Activated naive CD4-positive, alpha-beta T cell treated with anti-CD3 and anti-CD28 coated beads, Interleukin-2, amount 50 U/mL, for 72 hours (primary cell): ENCODE results near the gene TSHZ1. TPM values are rescaled to one million over a fixed set of nuclear protein-coding genes. Genes with fewer than 3 reads are reported as not detected.

Source experiments
- ATAC-seq, 2 donors: fragments of 150-1000 bp; cut with Tn5 transposase; 2 replicates each; pipeline ENCODE4 v1.10.0; 2021; ENCODE audit warnings: mild to moderate bottlenecking in 2 of 2, moderate library complexity in 2 of 2
- DNase-seq, 2 donors: peaks; one replicate each; pipeline ENCODE4 v3.0.0; 2021 to 2022; ENCODE audit warnings: low spot score in 2 of 2
- H3K27ac Mint-ChIP-seq, 2 donors: one replicate each; pipeline ENCODE4 v1.8.0; 2022; ENCODE audit warnings: mild to moderate bottlenecking in 2 of 2, mixed read lengths in 2 of 2
- H3K36me3 Mint-ChIP-seq, 2 donors: one replicate each; pipeline ENCODE4 v1.8.0; 2022; ENCODE audit warnings: mixed read lengths in 2 of 2
- H3K9me3 Mint-ChIP-seq, 2 donors: one replicate each; pipeline ENCODE4 v1.8.0; 2022; ENCODE audit warnings: mixed read lengths in 2 of 2
- total RNA-seq, 2 donors: library from RNA; stranded (reverse); gene quantifications; one replicate each; pipeline ENCODE4 v1.2.3, GENCODE V29; 2022

TSHZ1 gene
- total RNA-seq, 2 donors from 2014 or later: 8.7 to 17.2 TPM

DNA sequence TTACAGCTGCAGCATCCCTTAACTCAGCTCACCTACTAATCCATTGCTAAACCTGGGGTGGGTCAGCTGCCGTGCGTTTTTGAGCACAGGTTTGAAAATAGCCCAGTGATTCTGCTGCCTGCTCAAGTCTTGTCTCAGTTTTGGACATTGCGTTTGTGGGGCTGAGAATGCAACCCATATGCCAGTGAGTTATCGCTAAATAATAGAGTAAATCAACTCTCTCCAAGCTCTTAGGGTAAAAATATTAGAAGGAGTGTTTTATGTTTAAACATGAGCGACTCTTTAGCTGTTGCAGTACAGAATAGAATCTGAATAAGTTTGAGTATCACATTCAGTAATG lies 2.1 kb downstream of the TSHZ1 start:
- no peak for ATAC-seq
- H3K27ac Mint-ChIP-seq: peak overlapping the region; percentile 82 to 96
- H3K36me3 Mint-ChIP-seq: peaks cover 26 to 43% of the 10 kb centered on the region in 2 donors
- no peak for DNase-seq
- no peaks in the 10 kb centered on the region for H3K9me3 Mint-ChIP-seq

DNA sequence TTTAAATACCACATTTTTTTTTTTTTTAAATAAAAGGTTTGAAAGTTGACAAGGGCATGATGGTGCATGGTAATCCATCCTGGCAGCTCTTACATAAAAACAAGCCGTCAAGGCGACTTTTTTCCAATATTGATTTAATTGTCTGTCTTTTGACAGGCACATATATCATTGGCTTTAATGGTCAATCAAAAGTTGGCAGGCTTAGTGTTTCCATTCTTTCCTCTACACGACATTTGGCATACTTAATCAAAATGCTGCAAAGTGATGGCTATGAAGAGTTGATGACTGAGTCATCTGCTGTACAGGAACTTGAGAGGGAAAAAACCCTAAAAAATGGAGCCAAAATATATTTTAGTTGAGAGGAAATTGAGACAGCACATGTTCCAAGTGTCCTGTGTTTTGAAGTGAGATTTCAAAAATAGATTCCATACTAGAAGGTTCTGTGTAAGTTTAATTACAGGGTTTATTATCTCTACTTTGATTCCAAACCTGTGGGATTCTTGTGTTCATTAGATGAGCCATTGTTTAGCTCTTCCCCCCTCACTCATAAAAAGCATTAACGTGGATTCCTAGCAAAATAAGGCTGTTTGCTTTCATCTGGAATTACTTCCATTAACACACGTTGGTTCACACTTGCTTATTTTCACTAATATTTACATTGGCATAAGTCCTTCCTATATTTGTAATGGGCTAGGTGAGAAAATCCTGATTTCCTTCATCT lies 3.2 kb downstream of the TSHZ1 start:
- DNase-seq (no peak), ATAC-seq (no peak)
- peaks cover 19 to 38% of the 10 kb centered on the region in 2 donors for H3K36me3 Mint-ChIP-seq
- no peaks in the 10 kb centered on the region for H3K9me3 Mint-ChIP-seq
- H3K27ac Mint-ChIP-seq: peak overlapping the region in 1 of 2 donors; percentile 84

DNA sequence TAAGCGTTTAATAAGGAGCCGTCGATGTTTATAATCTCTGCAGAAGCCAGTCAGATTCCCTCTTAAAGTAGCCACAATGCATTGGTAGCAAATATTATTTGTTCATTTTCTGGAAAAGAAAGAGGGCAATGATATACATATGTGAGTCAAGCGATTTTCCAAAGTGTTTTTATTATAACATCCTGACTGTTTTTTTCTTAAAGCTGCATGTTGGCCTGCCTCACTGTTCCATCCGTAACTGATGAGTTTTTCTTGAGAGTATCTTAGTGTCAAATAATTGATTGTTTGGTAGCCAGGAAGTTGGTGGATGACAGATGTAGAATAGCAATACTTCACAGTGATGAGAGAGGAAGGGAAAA lies 3.7 kb downstream of the TSHZ1 start:
- peaks cover 19 to 38% of the 10 kb centered on the region in 2 donors for H3K36me3 Mint-ChIP-seq
- ATAC-seq (no peak), DNase-seq (no peak)
- H3K27ac Mint-ChIP-seq: peak overlapping the region in 1 of 2 donors; percentile 84
- H3K9me3 Mint-ChIP-seq: no peaks in the 10 kb centered on the region

DNA sequence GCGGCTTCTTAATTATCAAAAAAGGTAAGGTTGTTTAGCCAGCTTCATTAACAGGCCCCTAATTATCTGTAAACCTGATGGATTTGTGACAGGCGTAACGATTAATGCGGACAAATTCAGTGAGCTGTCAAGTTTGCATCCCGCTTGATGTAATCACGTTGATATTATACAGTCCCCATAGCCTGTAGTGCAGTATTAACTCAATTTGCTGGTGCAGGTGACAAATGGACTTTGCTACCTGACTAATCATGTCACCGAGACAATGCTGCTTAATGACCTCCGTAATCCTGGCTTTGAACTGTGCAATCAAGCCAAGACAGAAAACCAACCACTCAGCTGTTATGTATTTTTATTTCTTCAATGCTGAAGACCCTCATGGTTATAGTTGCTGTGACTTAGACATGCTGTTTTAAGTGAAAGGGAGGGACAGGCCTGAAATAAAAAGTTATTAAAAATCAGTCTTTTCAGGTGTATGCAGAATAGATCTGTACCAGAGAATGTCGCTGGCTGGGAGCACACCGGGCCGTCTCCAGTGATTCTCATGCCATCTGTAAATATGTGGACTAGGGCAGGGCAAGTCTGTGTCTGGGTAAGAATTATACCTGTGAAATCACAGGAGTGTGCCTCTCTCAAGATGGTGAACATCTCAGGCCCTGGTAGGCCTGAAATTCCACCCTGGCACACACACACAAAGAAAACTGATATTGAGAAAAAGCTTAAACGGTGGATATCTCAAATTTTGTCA lies 4.3 kb downstream of the TSHZ1 start:
- DNase-seq: no peak
- ATAC-seq: no peak
- Mint-ChIP-seq H3K27ac (peak overlapping the region; percentile 68 to 78), H3K9me3 (no peaks in the 10 kb centered on the region), H3K36me3 (peaks cover 19 to 38% of the 10 kb centered on the region in 2 donors)

DNA sequence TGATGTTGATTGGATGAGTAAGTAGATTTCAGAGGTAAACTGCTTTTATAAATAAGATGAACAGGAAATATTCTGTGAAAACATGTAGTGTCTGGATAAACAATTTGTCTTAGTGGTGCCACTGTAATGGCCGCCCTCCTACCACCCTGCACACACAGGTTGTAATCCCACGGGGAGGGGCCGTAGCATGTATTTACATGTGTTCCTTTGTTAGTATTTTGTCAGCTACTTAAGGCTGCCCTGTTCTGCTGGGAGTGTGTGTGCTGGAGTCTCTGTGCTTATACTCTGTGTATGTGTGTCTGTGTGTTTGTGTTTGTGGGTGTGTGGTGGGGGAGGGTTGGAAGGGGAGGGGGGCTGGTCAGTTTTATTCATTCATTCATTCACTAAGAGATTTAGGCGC lies 5.1 kb downstream of the TSHZ1 start:
- ATAC-seq: no peak
- Mint-ChIP-seq H3K36me3 (peaks cover 14 to 33% of the 10 kb centered on the region in 2 donors), H3K9me3 (no peaks in the 10 kb centered on the region), H3K27ac (peak overlapping the region; percentile 68 to 78)
- DNase-seq: no peak

DNA sequence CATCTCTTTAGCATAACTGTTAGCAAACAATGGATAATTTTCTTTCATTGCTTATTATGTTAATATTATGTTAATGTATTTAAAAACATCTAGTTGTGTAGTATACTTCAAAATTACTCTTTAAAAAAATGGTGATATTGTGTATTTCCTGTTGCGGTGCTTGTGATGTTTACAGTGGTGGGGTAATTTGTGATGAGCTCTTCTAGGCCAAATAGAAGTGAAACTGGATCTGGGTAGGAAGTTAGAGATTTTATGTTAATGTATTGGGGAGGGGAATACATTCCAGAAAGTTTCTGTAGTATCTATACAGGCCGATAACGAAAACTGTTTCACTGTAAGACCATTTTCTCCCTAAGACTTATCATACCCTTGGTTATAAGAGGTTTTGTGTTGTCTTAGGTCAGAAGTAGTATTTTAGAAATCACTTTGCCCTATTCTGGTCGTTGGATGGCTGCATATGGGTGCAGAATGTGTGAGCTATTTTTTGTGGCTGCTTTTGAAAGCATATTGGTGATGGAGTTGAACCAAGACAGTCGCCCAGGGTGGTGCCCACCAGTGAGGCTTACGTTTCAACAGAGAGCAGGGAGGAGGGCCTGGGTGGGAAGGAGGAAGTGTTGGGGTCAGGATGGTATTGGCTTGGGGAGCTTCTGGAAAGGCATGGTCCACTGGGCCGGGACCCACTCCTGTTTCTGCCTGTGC lies 5.8 kb downstream of the TSHZ1 start:
- ATAC-seq: peak; percentile 6 to 27

DNA sequence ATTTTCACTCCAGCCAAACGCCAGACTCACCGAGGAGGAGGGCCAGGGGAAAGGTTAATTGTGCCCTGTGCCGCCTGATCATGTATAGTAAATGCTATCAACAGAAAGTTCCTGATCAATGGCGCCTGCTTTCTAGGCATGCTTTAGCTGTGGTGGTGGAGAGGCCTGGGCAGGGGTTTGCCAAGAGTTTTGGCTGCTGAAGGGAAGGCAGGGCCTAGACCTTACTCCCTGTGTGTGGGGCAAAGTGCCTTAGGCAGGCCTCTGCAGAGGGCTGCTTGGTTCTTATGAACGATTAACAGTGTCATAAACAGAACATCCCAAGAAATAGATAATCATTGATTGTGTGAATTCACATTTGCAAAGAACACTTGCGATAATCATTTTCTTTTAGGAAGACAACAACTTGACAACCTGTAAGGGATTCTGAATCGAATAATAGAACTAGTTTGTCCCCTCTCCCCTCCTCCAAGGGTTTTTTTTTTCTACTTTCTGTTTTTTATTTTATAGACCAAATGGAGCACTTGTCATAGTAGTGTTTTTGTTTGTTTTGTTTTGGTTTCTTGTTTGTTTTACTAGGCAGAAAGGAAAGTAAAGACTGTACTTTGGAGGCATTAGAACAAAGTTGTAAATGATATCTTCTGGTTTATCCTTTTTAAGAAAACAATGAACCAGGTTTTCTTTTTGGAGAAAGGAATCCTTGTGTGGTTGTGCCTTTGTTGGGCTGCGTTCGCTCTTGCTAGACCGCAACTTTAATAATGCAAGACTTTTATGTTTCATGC lies 6.5 kb downstream of the TSHZ1 start:
- no peak for DNase-seq
- ATAC-seq: no peak
- H3K27ac Mint-ChIP-seq: peak overlapping the region in 1 of 2 donors; percentile 78
- peaks cover 7 to 26% of the 10 kb centered on the region in 2 donors for H3K36me3 Mint-ChIP-seq
- no peaks in the 10 kb centered on the region for H3K9me3 Mint-ChIP-seq

More for the DNA sequence above, 5.8 kb downstream of the TSHZ1 start:
- Mint-ChIP-seq H3K9me3 (no peaks in the 10 kb centered on the region), H3K36me3 (peaks cover 7 to 26% of the 10 kb centered on the region in 2 donors), H3K27ac (peak overlapping the region; percentile 51 to 78)
- DNase-seq: no peak

DNA sequence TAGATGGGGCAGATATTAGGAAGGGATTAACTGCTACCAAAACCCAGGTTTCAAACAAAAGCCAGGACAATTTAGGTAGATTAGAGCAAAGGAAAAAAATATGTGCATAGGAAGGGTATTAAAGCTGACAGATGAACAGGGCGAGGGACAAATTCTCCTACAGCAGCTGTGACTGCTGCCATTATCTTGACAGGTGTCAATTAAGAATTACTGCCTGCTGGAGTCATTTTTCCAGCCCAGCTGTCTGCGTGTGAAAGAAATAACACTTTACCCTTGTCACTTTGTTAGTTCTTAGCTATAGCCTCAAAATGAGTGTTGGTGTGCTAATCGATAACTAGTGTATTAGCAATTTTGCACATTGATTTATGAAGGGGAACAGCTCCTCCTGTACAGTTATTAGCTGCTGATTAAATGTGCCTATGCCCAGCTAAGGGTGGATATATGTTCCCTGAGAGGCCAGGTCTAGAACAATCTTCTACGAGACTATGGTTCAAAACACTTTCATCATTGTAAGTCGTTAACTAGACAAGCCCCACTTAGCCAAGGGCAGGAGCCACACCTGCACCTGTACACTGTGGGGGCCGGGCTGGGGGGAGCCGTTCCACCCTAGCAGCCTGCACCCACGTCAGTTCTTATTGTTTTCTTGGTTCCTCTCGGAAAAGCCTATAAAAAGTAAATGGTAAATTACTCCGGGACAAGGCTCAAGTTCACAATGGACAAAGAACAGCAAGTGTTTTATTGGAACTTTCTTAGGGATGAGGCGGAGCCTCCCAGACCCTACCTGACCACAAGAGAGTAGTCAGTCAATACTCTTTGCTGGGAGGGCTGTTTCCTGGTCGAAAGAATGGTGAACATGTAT lies 7.7 kb downstream of the TSHZ1 start:
- Mint-ChIP-seq H3K27ac (no peak overlapping the region), H3K9me3 (no peaks in the 10 kb centered on the region), H3K36me3 (peaks cover 0 to 17% of the 10 kb centered on the region in 2 donors)
- ATAC-seq: no peak
- DNase-seq: no peak

DNA sequence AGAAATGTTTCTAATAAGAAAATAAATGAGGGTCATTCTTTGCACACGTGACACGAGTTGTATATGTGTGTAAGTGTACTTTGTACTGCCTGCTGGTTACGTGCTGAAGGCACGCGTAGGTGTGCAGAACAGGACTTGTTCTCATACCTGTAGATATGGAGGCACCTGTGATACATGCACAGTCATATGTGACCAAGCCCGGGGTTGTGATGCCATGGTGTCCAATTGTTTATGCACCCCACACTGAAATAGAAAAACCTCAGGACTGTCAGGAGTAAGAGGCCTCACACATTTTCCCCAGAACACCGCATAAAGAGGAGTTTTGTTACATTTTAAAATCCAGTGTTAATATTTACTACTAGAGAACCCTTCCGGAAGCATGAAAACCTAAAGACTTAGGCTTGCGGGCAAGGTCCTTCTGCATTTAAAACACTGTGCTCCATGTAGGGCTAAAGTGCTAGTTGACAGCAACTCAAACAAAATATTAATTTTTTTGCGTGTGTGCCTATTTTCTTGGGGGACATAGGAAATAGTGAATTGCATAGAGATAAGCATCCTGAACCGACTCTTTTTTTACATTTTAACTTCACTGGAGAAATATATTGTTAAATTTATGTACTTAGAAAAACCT lies 9.3 kb downstream of the TSHZ1 start:
- ATAC-seq: peak; percentile 49 to 69
- H3K9me3 Mint-ChIP-seq: no peaks in the 10 kb centered on the region
- H3K36me3 Mint-ChIP-seq: peaks cover 0 to 9% of the 10 kb centered on the region in 2 donors
- H3K27ac Mint-ChIP-seq: no peak overlapping the region
- DNase-seq: no peak

DNA sequence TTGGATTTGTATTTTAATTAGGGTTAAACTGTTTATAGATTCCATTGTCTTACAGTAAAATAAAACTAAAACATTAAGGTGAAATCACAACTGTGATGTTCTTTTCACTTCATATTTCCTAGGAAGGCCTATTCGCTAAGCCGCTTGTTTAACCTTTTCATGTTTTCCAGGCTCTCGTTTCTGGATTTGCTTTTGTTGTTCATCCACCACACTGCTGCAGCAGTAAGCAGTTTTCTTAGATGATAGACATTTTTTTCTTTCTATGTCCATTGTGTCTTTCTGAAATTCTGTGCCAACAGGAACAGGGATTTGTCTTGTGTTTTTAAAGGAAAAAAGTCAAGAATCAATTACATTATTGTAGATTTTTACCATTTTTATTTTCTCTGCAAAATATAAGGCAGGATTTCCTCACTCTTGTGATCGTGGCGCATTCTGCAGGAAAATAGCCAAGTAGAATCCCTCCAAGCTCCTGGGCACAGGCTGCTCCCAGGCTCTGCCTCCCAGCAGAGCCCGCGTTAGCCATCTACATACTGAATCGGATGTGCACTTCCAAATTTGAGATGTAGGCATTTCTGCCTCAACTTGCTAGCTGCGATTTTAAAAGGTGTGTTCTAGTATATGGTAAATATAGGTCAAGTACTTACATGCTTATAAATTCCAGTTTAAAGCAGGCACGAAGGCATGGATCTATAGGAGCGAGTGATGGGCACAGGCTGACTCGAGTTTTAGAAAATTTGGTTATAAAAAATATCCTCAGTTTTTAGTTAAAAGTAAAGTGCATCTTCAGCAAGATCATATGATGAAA lies 10.2 kb downstream of the TSHZ1 start:
- Mint-ChIP-seq H3K27ac (no peak overlapping the region), H3K9me3 (no peaks in the 10 kb centered on the region), H3K36me3 (no peaks in the 10 kb centered on the region)
- ATAC-seq (no peak), DNase-seq (no peak)

DNA sequence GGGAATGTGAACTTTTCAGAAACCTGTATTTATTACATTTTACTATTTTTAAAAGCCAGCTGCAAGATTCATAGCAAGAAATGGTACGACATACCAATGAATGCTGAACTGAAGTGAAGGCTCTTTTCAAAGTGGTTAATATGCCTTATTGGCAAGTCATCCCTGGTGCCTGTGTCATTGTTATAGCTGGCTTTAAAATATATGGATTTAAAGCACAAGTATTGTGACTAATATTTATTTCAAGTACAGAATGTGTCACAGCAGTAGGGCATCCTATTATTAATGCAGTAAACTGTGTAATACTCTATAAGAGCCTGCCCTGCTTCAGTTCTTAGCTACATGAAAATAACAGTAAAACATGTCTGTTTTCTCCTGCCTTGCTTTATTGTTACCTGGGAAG lies 10.8 kb downstream of the TSHZ1 start:
- no peak for DNase-seq
- ATAC-seq: no peak
- Mint-ChIP-seq H3K27ac (no peak overlapping the region), H3K9me3 (no peaks in the 10 kb centered on the region), H3K36me3 (no peaks in the 10 kb centered on the region)

DNA sequence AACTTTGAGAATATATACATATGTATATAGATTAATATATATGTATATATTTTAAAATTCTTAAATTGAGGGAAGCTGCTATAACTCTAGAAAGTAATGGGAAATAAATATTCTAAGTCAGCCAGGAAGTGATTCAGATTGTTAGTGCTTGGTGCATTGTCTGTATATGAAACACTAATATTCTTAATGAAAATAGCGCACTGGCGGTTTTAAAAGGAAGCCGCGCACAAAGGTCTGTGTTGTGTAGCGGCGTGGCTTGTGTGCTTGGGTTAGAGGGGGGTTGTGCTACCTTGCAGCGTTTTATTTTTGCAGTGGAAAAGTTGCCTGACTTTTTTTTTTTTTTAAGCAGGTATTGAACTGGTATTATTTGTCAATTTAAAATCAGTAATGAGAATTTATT lies 11.3 kb downstream of the TSHZ1 start:
- ATAC-seq: no peak
- Mint-ChIP-seq H3K36me3 (no peaks in the 10 kb centered on the region), H3K27ac (peak overlapping the region in 1 of 2 donors; percentile 92), H3K9me3 (no peaks in the 10 kb centered on the region)
- no peak for DNase-seq

DNA sequence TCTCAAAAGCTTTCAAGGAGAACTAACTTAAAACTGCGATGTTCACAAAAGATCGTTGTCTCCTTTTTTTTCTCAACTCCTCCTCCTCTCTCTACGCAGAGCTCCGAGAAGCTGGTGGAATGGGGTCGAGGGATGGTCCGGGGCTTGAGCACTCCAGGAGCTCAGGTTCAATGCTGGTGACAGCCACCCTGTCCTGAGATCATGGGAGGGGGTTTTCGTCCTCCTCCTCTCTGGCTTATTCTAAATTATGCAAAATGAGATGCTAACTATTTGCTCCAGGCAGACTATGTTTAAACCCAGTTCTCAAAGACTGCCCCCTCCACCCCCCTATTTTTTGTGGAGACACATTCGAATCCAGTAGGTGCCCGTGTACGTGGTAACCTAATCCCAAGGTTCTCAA lies 11.8 kb downstream of the TSHZ1 start:
- DNase-seq (no peak), ATAC-seq (no peak)
- no peaks in the 10 kb centered on the region for H3K9me3 Mint-ChIP-seq
- H3K27ac Mint-ChIP-seq: no peak overlapping the region
- no peaks in the 10 kb centered on the region for H3K36me3 Mint-ChIP-seq

DNA sequence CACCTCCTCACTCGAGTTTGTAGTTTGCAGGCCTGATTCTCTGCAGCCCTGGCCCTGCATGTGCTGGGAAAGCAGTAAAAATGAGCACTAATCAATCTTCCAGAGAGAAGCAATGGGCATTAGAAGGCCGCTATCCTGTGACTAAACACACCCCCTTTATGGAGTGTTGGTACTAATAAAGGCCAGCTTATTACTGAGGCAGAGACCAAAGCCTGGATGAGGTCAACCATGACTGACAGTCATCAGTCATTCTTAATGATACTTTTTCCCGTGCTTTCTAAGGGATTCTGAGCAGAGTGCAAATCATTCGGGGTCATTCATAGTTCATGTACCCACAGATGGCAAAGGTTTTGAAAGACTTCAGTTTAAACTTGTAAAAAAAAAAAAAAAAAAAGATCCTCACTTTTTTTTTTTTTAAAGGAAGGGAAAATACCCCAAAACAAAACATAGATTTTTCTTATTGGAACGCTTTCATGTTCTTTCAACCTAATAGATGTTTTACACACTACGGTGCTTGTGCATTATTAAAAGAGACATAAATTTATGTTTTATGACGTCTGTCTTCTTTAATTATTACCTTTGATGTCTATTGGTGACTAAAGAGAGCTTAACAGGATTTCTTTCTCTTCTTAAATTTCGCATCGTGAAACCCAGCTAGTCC lies 13.2 kb downstream of the TSHZ1 start:
- Mint-ChIP-seq H3K36me3 (peaks cover 0 to 2% of the 10 kb centered on the region in 2 donors), H3K9me3 (no peaks in the 10 kb centered on the region), H3K27ac (no peak overlapping the region)
- no peak for DNase-seq
- peak in 1 of 2 donors; percentile 28 for ATAC-seq
